OCI-LY3 (cell line): Measurements from ENCODE around the gene NHEJ1.

ENCODE experiments used
- EZH2phosphoT487 ChIP-seq: fragments of 200-600 bp; shearing (Covaris generic); IDR thresholded peaks from 2 replicates; pipeline ENCODE4 v1.6.1; 2018; ENCODE audit warnings: antibody characterized with exemption, mixed run types, low read depth
- TF ChIP-seq, protein P1 (sequence below): fragments of 200-600, 300-600 bp; sonication (generic); IDR thresholded peaks from 2 replicates; pipeline ENCODE4 v1.5.1; 2014; ENCODE audit warnings: antibody characterized with exemption, low read length, low read depth

DNA sequence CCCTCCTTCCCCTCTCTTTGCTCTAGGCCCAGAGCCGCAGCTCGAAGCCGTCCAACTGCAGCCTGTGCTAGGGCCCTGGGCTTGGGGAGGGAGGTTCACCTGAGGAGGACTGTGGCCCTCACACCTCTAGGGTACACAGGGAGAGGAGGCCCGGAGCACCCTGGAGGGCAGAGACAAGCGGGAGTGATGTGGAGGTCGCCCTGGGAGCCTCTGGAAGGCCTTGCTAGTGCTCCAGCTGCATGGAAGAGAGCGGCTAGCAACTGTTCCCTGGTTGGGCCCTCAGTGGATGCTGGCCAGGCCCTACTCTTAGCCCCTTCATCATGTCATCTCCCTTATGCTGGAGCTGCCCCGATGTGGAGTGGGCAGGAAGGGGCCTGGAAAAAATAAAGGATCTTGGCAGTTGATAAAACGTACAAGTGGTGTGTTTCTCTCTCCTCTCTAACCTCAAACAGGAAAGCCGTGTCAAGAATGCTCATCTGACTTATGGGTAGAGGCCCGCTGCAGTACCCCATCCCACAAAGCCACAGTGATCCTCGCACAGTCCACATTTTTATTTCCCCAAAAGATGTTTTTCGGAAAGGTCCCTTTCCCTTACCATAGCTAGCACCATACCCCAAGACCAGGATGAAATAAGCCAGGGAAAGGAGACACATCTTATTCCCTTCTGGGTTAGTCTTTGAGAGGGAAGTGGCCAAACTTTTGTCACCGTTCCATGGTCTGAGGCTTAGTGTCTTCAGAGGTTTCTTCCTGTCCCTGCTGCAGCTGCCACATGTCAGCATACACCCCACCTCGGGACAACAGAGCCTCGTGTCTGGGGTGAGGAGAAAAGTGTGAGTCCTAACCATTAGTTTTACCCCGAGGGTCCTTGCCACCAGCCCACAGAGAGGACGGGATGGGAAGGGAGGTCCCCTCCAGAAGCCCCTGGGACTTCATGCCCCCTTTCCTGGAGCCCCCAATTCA is 48.9 kb upstream of the NHEJ1 start:
- TF ChIP-seq, protein P1, sequence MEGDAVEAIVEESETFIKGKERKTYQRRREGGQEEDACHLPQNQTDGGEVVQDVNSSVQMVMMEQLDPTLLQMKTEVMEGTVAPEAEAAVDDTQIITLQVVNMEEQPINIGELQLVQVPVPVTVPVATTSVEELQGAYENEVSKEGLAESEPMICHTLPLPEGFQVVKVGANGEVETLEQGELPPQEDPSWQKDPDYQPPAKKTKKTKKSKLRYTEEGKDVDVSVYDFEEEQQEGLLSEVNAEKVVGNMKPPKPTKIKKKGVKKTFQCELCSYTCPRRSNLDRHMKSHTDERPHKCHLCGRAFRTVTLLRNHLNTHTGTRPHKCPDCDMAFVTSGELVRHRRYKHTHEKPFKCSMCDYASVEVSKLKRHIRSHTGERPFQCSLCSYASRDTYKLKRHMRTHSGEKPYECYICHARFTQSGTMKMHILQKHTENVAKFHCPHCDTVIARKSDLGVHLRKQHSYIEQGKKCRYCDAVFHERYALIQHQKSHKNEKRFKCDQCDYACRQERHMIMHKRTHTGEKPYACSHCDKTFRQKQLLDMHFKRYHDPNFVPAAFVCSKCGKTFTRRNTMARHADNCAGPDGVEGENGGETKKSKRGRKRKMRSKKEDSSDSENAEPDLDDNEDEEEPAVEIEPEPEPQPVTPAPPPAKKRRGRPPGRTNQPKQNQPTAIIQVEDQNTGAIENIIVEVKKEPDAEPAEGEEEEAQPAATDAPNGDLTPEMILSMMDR = no peak
- TF ChIP-seq EZH2phosphoT487 = no peak
